WERI-Rb-1 (cell line): ENCODE data around the gene MYBBP1A.

Experiments used
- DNase-seq: peaks from one replicate; pipeline ENCODE4 v3.0.0-alpha.2; 2020
- H3K27ac ChIP-seq: fragments of 250-450 bp; sonication (Bioruptor Pico); 2 replicates; pipeline ENCODE4 v1.5.1; 2020; ENCODE audit warnings: mild to moderate bottlenecking, moderate library complexity
- H3K27me3 ChIP-seq: fragments of 250-450 bp; sonication (Bioruptor Pico); 2 replicates; pipeline ENCODE4 v1.5.1; 2021; ENCODE audit warnings: mild to moderate bottlenecking, low read depth, moderate library complexity; ENCODE audit not compliant: insufficient read depth, severe bottlenecking
- H3K36me3 ChIP-seq: fragments of 250-450 bp; sonication (Bioruptor Pico); 2 replicates; pipeline ENCODE4 v1.5.1; 2020; ENCODE audit warnings: mild to moderate bottlenecking, moderate library complexity
- H3K4me3 ChIP-seq: 2 replicates; pipeline ENCODE4 v1.5.1; 2011; ENCODE audit warnings: low read depth, mild to moderate bottlenecking, control low read depth, low read length
- H3K9me3 ChIP-seq: fragments of 250-450 bp; sonication (Bioruptor Pico); 2 replicates; pipeline ENCODE4 v1.5.1; 2021; ENCODE audit warnings: mild to moderate bottlenecking, moderate library complexity; ENCODE audit not compliant: severe bottlenecking
- CTCF ChIP-seq: IDR thresholded peaks from 2 replicates; pipeline ENCODE4 v1.5.1; 2011; ENCODE audit warnings: low read depth, mild to moderate bottlenecking, control low read depth, inconsistent platforms, low read length

Gene MYBBP1A

GRCh38 chr17:4562015-4562969 is 7.1 kb upstream of the MYBBP1A start:
- DNase-seq: no peak

GRCh38 chr17:4560837-4561256 is 5.7 kb upstream of the MYBBP1A start:
- peak; percentile 36 for TF ChIP-seq CTCF
- no peak overlapping the region for H3K27ac ChIP-seq
- H3K9me3 ChIP-seq: no peaks in the 10 kb centered on the region
- no peaks in the 10 kb centered on the region for H3K36me3 ChIP-seq
- H3K27me3 ChIP-seq: no peaks in the 10 kb centered on the region
- no peak overlapping the region for H3K4me3 ChIP-seq
- no peak for DNase-seq

More at GRCh38 chr17:4562015-4562969, 7.1 kb upstream of the MYBBP1A start:
- Histone ChIP-seq H3K27ac (no peak overlapping the region), H3K9me3 (no peaks in the 10 kb centered on the region), H3K36me3 (no peaks in the 10 kb centered on the region), H3K4me3 (no peak overlapping the region), H3K27me3 (no peaks in the 10 kb centered on the region)
- no peak for TF ChIP-seq CTCF

GRCh38 chr17:4560421-4560820 is 5.2 kb upstream of the MYBBP1A start, which contains the start of gene GGT6:
GGT6 (minus strand) TSS chr17:4560577; CDS start chr17:4560521, 56 bp downstream.
- TF ChIP-seq CTCF: no peak
- Histone ChIP-seq H3K27ac (no peak within 1 kb of the TSS), H3K36me3 (no peaks in the 10 kb centered on the region), H3K9me3 (no peaks in the 10 kb centered on the region), H3K27me3 (no peaks in the 10 kb centered on the region), H3K4me3 (no peak within 1 kb of the TSS)
- no peak for DNase-seq

- Histone ChIP-seq H3K27ac (no peak overlapping the region), H3K4me3 (no peak overlapping the region), H3K36me3 (no peaks in the 10 kb centered on the region), H3K27me3 (no peaks in the 10 kb centered on the region), H3K9me3 (no peaks in the 10 kb centered on the region)
- TF ChIP-seq CTCF: no peak
- no peak for DNase-seq
Observed at GRCh38 chr17:4559966-4560365, 4.8 kb upstream of the MYBBP1A start.

- TF ChIP-seq CTCF: no peak
- H3K4me3 ChIP-seq: no peak overlapping the region
- DNase-seq: no peak
- no peaks in the 10 kb centered on the region for H3K27me3 ChIP-seq
- no peaks in the 10 kb centered on the region for H3K36me3 ChIP-seq
- H3K27ac ChIP-seq: no peak overlapping the region
- no peaks in the 10 kb centered on the region for H3K9me3 ChIP-seq
Observed at GRCh38 chr17:4559139-4559791, 4.1 kb upstream of the MYBBP1A start.
